Measurements from ENCODE around the gene USP14. TPM values are rescaled to one million over a fixed set of nuclear protein-coding genes. Genes with fewer than 3 reads are reported as not detected.

USP14 gene
- total RNA-seq, 1 donor = 21.4 TPM

GRCh38 chr18:227902-228301, 69.5 kb downstream of the USP14 start:
- DNase-seq (ENCODE audit: insufficient read length, low spot score, missing footprints) = no peak
- H3K27me3 ChIP-seq (ENCODE audit: insufficient read depth, low read length) = no peaks in the 10 kb centered on the region
- no peak overlapping the region for H3K4me3 ChIP-seq (ENCODE audit: insufficient read depth, low read length)
- no peak overlapping the region for H3K4me2 ChIP-seq (ENCODE audit: insufficient read depth, low read length)
- H2AFZ ChIP-seq (ENCODE audit: low read length) = no peak overlapping the region
- no peaks in the 10 kb centered on the region for H4K20me1 ChIP-seq (ENCODE audit: insufficient read depth, low read length)
- no peaks in the 10 kb centered on the region for H3K9me3 ChIP-seq (ENCODE audit: low read depth, low read length)
- no peak overlapping the region for H3K27ac ChIP-seq (ENCODE audit: low read depth, low read length)
- H3K4me1 ChIP-seq (ENCODE audit: insufficient read depth, low read length) = no peaks in the 10 kb centered on the region
- H3K79me2 ChIP-seq (ENCODE audit: insufficient read depth, low read length) = no peaks in the 10 kb centered on the region
- no peak for TF ChIP-seq CTCF (IDR thresholded peaks at IDR 0.05; ENCODE audit: extremely low read depth, low read depth, low read length)
- peaks cover 20% of the 10 kb centered on the region for H3K36me3 ChIP-seq (ENCODE audit: insufficient read depth, low read length)

DNA sequence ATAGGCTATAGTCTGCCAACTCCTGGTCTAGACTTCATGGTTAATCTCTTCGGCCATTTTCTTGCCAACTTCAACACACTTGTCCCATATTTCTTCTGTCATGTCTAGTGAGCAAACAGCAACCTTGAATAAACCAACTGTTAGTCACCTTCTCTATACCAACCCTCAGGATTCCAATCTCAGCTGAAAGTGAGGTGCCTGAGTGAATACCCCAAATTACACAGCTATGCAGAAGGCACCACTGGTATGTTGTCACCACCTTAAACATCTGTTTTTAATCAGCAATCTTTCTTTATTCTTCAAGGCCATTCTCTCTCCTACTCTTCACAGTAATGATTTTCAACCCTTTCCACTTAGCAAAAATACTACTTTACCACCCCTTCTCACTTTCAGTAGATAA, 70.2 kb downstream of the USP14 start:
- peaks cover 20% of the 10 kb centered on the region for H3K36me3 ChIP-seq (ENCODE audit: insufficient read depth, low read length)
- no peak overlapping the region for H2AFZ ChIP-seq (ENCODE audit: low read length)
- H3K27ac ChIP-seq (ENCODE audit: low read depth, low read length) = no peak overlapping the region
- no peak overlapping the region for H3K4me2 ChIP-seq (ENCODE audit: insufficient read depth, low read length)
- TF ChIP-seq CTCF (IDR thresholded peaks at IDR 0.05; ENCODE audit: extremely low read depth, low read depth, low read length) = no peak
- no peaks in the 10 kb centered on the region for H4K20me1 ChIP-seq (ENCODE audit: insufficient read depth, low read length)
- H3K4me3 ChIP-seq (ENCODE audit: insufficient read depth, low read length) = no peak overlapping the region
- no peaks in the 10 kb centered on the region for H3K27me3 ChIP-seq (ENCODE audit: insufficient read depth, low read length)
- no peaks in the 10 kb centered on the region for H3K79me2 ChIP-seq (ENCODE audit: insufficient read depth, low read length)
- no peaks in the 10 kb centered on the region for H3K9me3 ChIP-seq (ENCODE audit: low read depth, low read length)
- H3K4me1 ChIP-seq (ENCODE audit: insufficient read depth, low read length) = no peaks in the 10 kb centered on the region
- no peak for DNase-seq (ENCODE audit: insufficient read length, low spot score, missing footprints)

DNA sequence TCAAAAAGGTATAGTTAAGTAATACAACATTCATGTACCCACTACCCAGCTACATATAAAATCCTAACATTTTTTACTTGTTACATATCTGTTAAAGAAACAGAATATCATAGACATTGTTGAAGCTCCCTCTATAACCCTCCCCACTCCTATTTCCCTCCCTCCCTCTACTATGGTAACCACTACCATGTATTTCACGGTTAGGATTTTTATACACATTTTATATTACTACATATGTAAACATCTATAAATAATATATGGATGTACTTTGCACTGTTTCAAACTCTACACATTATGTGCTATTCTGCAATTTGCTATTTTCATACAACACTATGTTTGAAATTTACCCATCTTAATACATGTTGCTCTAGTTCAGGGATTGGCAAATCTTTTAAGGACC, 73.2 kb downstream of the USP14 start:
- H3K79me2 ChIP-seq (ENCODE audit: insufficient read depth, low read length) = no peaks in the 10 kb centered on the region

GRCh38 chr18:240175-240574, 81.8 kb downstream of the USP14 start:
- DNase-seq (ENCODE audit: insufficient read length, low spot score, missing footprints) = no peak
- Histone ChIP-seq H3K27ac (ENCODE audit: low read depth, low read length) (no peak overlapping the region), H4K20me1 (ENCODE audit: insufficient read depth, low read length) (peaks cover 4% of the 10 kb centered on the region), H3K4me1 (ENCODE audit: insufficient read depth, low read length) (peaks cover 6% of the 10 kb centered on the region), H3K9me3 (ENCODE audit: low read depth, low read length) (no peaks in the 10 kb centered on the region), H3K36me3 (ENCODE audit: insufficient read depth, low read length) (peaks cover 11% of the 10 kb centered on the region), H3K27me3 (ENCODE audit: insufficient read depth, low read length) (no peaks in the 10 kb centered on the region), H3K4me2 (ENCODE audit: insufficient read depth, low read length) (no peak overlapping the region), H3K4me3 (ENCODE audit: insufficient read depth, low read length) (no peak overlapping the region), H2AFZ (ENCODE audit: low read length) (no peak overlapping the region), H3K79me2 (ENCODE audit: insufficient read depth, low read length) (no peaks in the 10 kb centered on the region)
- no peak for TF ChIP-seq CTCF (IDR thresholded peaks at IDR 0.05; ENCODE audit: extremely low read depth, low read depth, low read length)

More for the DNA sequence above, 73.2 kb downstream of the USP14 start:
- H3K4me2 ChIP-seq (ENCODE audit: insufficient read depth, low read length) = no peak overlapping the region
- TF ChIP-seq CTCF (IDR thresholded peaks at IDR 0.05; ENCODE audit: extremely low read depth, low read depth, low read length) = no peak
- H3K4me3 ChIP-seq (ENCODE audit: insufficient read depth, low read length) = no peak overlapping the region
- H3K27me3 ChIP-seq (ENCODE audit: insufficient read depth, low read length) = no peaks in the 10 kb centered on the region
- H3K4me1 ChIP-seq (ENCODE audit: insufficient read depth, low read length) = no peaks in the 10 kb centered on the region
- H4K20me1 ChIP-seq (ENCODE audit: insufficient read depth, low read length) = no peaks in the 10 kb centered on the region
- H2AFZ ChIP-seq (ENCODE audit: low read length) = no peak overlapping the region
- no peak overlapping the region for H3K27ac ChIP-seq (ENCODE audit: low read depth, low read length)
- no peaks in the 10 kb centered on the region for H3K9me3 ChIP-seq (ENCODE audit: low read depth, low read length)
- DNase-seq (ENCODE audit: insufficient read length, low spot score, missing footprints) = no peak
- peaks cover 1% of the 10 kb centered on the region for H3K36me3 ChIP-seq (ENCODE audit: insufficient read depth, low read length)
